OCI-LY1 (cell line): ENCODE results near the gene LCP2.

Source experiments
- H2AFZ ChIP-seq: fragments of 200-600 bp; sonication (generic), shearing (Covaris generic); 2 replicates; pipeline ENCODE4 v1.6.0; 2014; ENCODE audit warnings: antibody characterized with exemption, mild to moderate bottlenecking, low read length
- H3F3A ChIP-seq: fragments of 200-600 bp; sonication (generic), shearing (Covaris generic); 2 replicates; pipeline ENCODE4 v1.6.0; 2014; ENCODE audit warnings: mild to moderate bottlenecking, antibody characterized with exemption, low read length, moderate library complexity; ENCODE audit not compliant: insufficient read depth
- H3K27ac ChIP-seq: fragments of 200-600 bp; sonication (generic); 2 replicates; pipeline ENCODE4 v1.5.1; 2014; ENCODE audit warnings: low read length, mixed run types, mild to moderate bottlenecking, low read depth; ENCODE audit not compliant: poor library complexity, severe bottlenecking
- H3K27me3 ChIP-seq: fragments of 200-600 bp; sonication (generic); 2 replicates; pipeline ENCODE4 v1.6.0; 2014; ENCODE audit warnings: antibody characterized with exemption, mild to moderate bottlenecking, low read length, moderate library complexity; ENCODE audit not compliant: insufficient read depth
- H3K36me3 ChIP-seq: fragments of 200-600 bp; sonication (generic); 2 replicates; pipeline ENCODE4 v1.6.1; 2014; ENCODE audit warnings: mild to moderate bottlenecking, antibody characterized with exemption, low read length, moderate library complexity, mixed read lengths; ENCODE audit not compliant: insufficient read depth
- H3K4me1 ChIP-seq: fragments of 200-600 bp; sonication (generic); 2 replicates; pipeline ENCODE4 v1.5.1; 2014; ENCODE audit warnings: mild to moderate bottlenecking, low read length, moderate library complexity; ENCODE audit not compliant: insufficient read depth, severe bottlenecking
- H3K4me2 ChIP-seq: fragments of 200-600 bp; sonication (generic), shearing (Covaris generic); 2 replicates; pipeline ENCODE4 v1.6.1; 2014; ENCODE audit warnings: low read length
- H3K4me3 ChIP-seq: fragments of 200-600 bp; sonication (generic); 2 replicates; pipeline ENCODE4 v1.5.1; 2014; ENCODE audit warnings: low read length, low read depth, mild to moderate bottlenecking, mixed read lengths; ENCODE audit not compliant: poor library complexity, severe bottlenecking
- H3K79me2 ChIP-seq: fragments of 200-600 bp; shearing (Covaris generic); 2 replicates; pipeline ENCODE4 v1.6.1; 2016; ENCODE audit warnings: mixed run types, low read length, mixed read lengths; ENCODE audit not compliant: insufficient read depth
- H3K9ac ChIP-seq: fragments of 200-600 bp; sonication (generic), shearing (Covaris generic); 2 replicates; pipeline ENCODE4 v1.6.1; 2014; ENCODE audit warnings: mild to moderate bottlenecking, low read length, mixed read lengths
- H3K9me2 ChIP-seq: fragments of 200-600 bp; sonication (generic), shearing (Covaris generic); 2 replicates; pipeline ENCODE4 v1.6.1; 2014; ENCODE audit warnings: low read depth, mild to moderate bottlenecking, low read length, mixed read lengths
- H3K9me3 ChIP-seq: fragments of 200-600 bp; shearing (Covaris generic); 2 replicates; pipeline ENCODE4 v1.6.1; 2014; ENCODE audit warnings: low read length, mixed read lengths
- H4K20me1 ChIP-seq: fragments of 200-600 bp; sonication (generic), shearing (Covaris generic); 2 replicates; pipeline ENCODE4 v1.6.0; 2016; ENCODE audit warnings: mild to moderate bottlenecking, low read length; ENCODE audit not compliant: insufficient read depth
- EZH2 ChIP-seq: fragments of 200-600 bp; sonication (generic), shearing (Covaris generic); IDR thresholded peaks from 2 replicates; pipeline ENCODE4 v1.8.0; 2017; ENCODE audit warnings: borderline replicate concordance, mixed run types, mild to moderate bottlenecking, antibody characterized with exemption, low read length, moderate library complexity, mixed read lengths
- TF ChIP-seq, protein P1 (sequence below): fragments of 200-600 bp; sonication (generic), shearing (Covaris generic); IDR thresholded peaks from 2 replicates; pipeline ENCODE4 v1.5.1; 2017; ENCODE audit warnings: mild to moderate bottlenecking, antibody characterized with exemption, low read length, moderate library complexity, mixed read lengths

LCP2 gene

GRCh38 chr5:170319301-170319700 lies 21.7 kb upstream of the LCP2 start:
- Histone ChIP-seq H3F3A (no peaks in the 10 kb centered on the region), H3K4me2 (no peak overlapping the region), H3K27ac (no peak overlapping the region), H3K79me2 (no peaks in the 10 kb centered on the region), H2AFZ (no peak overlapping the region), H3K9ac (no peak overlapping the region), H3K9me3 (no peaks in the 10 kb centered on the region), H3K4me3 (no peak overlapping the region), H3K36me3 (no peaks in the 10 kb centered on the region), H3K9me2 (no peaks in the 10 kb centered on the region), H3K27me3 (no peaks in the 10 kb centered on the region), H4K20me1 (no peaks in the 10 kb centered on the region), H3K4me1 (no peaks in the 10 kb centered on the region)
- TF ChIP-seq EZH2: no peak
- TF ChIP-seq, protein P1, sequence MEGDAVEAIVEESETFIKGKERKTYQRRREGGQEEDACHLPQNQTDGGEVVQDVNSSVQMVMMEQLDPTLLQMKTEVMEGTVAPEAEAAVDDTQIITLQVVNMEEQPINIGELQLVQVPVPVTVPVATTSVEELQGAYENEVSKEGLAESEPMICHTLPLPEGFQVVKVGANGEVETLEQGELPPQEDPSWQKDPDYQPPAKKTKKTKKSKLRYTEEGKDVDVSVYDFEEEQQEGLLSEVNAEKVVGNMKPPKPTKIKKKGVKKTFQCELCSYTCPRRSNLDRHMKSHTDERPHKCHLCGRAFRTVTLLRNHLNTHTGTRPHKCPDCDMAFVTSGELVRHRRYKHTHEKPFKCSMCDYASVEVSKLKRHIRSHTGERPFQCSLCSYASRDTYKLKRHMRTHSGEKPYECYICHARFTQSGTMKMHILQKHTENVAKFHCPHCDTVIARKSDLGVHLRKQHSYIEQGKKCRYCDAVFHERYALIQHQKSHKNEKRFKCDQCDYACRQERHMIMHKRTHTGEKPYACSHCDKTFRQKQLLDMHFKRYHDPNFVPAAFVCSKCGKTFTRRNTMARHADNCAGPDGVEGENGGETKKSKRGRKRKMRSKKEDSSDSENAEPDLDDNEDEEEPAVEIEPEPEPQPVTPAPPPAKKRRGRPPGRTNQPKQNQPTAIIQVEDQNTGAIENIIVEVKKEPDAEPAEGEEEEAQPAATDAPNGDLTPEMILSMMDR: no peak

DNA sequence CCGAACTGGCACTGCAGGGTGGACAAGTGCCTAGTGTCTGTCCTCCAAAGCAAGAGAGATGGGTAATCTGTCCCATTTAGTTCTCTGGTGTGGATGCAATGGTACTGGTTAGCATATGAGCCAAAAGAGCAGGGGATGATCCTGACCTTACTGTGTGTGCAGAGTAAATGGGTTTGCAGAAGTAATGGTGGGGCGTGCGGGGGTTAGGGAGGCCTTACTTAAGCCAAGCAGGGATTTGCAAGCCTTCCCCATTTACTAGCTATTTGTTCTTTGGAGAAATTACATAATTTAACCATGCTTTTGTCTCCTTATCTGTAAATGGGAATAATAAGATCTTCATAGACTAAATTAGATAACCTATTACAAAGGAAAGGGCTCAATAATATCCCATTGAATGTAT lies 19.9 kb upstream of the LCP2 start:
- Histone ChIP-seq H3K9me2 (no peaks in the 10 kb centered on the region), H3K79me2 (no peaks in the 10 kb centered on the region), H3K27me3 (no peaks in the 10 kb centered on the region), H3K9me3 (no peaks in the 10 kb centered on the region), H3K36me3 (no peaks in the 10 kb centered on the region), H3K9ac (no peak overlapping the region), H3K4me1 (no peaks in the 10 kb centered on the region), H3K27ac (no peak overlapping the region), H3K4me2 (no peak overlapping the region), H4K20me1 (no peaks in the 10 kb centered on the region), H3F3A (no peaks in the 10 kb centered on the region), H3K4me3 (no peak overlapping the region), H2AFZ (no peak overlapping the region)
- TF ChIP-seq, protein P1: no peak
- no peak for TF ChIP-seq EZH2

DNA sequence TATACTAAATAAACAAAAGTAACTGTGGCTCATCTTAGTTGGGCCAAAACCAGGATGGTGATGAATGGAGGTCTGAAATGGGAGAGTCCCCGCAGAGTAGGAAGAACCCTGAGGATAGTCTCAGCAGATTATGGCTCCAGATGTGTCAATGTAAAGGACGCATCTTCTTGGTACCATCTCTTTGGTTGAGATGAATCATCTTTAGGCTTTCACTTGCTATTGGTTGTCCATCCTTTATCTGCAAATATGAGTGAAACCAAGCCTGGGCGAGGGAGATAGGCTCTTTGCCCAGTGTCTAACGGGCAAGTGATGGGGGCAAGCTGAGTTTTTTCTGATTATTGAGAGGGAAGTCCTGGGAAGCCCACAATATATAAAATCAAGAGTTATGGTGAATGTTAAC lies 19.4 kb upstream of the LCP2 start:
- Histone ChIP-seq H3K9ac (no peak overlapping the region), H3K4me1 (no peaks in the 10 kb centered on the region), H3K4me2 (no peak overlapping the region), H3F3A (no peaks in the 10 kb centered on the region), H3K9me2 (no peaks in the 10 kb centered on the region), H4K20me1 (no peaks in the 10 kb centered on the region), H2AFZ (no peak overlapping the region), H3K9me3 (no peaks in the 10 kb centered on the region), H3K4me3 (no peak overlapping the region), H3K79me2 (no peaks in the 10 kb centered on the region), H3K27ac (no peak overlapping the region), H3K36me3 (no peaks in the 10 kb centered on the region), H3K27me3 (no peaks in the 10 kb centered on the region)
- TF ChIP-seq, protein P1: no peak
- TF ChIP-seq EZH2: no peak
